HUDEP-2 (cell line): Measurements from ENCODE around the gene AUTS2.

ENCODE experiments used
- DNase-seq, 76 experiments: peaks; one replicate each; lab custom pipeline; 2025; ENCODE audit not compliant: unreplicated experiment in 76 of 76; lab: John Stamatoyannopoulos, UW

The AUTS2 gene

GRCh38 chr7:69598081-69598486 lies at the start of gene AUTS2:
TSS of gene AUTS2 (plus strand) at chr7:69598475. CDS start at chr7:69599654, 1,179 bp downstream.
- peak in 30 of 76 experiments; percentile 2 to 41 (median 12) for DNase-seq

GRCh38 chr7:69550991-69551390 lies 47.3 kb upstream of the AUTS2 start:
- DNase-seq, result no peak

- no peak for DNase-seq
These were observed 45.1 kb upstream of the AUTS2 start for GRCh38 chr7:69553190-69553589.

- DNase-seq, result no peak
These were observed 36.9 kb upstream of the AUTS2 start for GRCh38 chr7:69561266-69561960.

GRCh38 chr7:69564454-69565417 lies 33.5 kb upstream of the AUTS2 start:
- DNase-seq, result peak in 9 of 76 experiments; percentile 1 to 38 (median 21)

GRCh38 chr7:69567800-69568199 lies 30.5 kb upstream of the AUTS2 start:
- DNase-seq, result no peak

- no peak for DNase-seq
These were observed 30.0 kb upstream of the AUTS2 start for GRCh38 chr7:69568266-69568665.

- DNase-seq, result no peak
These were observed 22.6 kb upstream of the AUTS2 start for GRCh38 chr7:69575651-69576050.

- DNase-seq, result no peak
These were observed 21.1 kb upstream of the AUTS2 start for GRCh38 chr7:69577221-69577620.

GRCh38 chr7:69585169-69585568 lies 13.1 kb upstream of the AUTS2 start:
- no peak for DNase-seq

GRCh38 chr7:69586321-69586720 lies 12.0 kb upstream of the AUTS2 start:
- no peak for DNase-seq

GRCh38 chr7:69588773-69589172 lies 9.5 kb upstream of the AUTS2 start:
- DNase-seq, result no peak

- DNase-seq, result no peak
These were observed 6.5 kb upstream of the AUTS2 start for GRCh38 chr7:69591805-69592204.

- no peak for DNase-seq
These were observed 4.8 kb upstream of the AUTS2 start for GRCh38 chr7:69593511-69593910.

GRCh38 chr7:69595415-69595814 lies 2.9 kb upstream of the AUTS2 start:
- no peak for DNase-seq

- DNase-seq, result no peak
These were observed 2.2 kb upstream of the AUTS2 start for GRCh38 chr7:69596056-69596455.

- no peak for DNase-seq
These were observed 1.5 kb upstream of the AUTS2 start for GRCh38 chr7:69596723-69597277.

- DNase-seq, result no peak
These were observed 798 bp upstream of the AUTS2 start for GRCh38 chr7:69597278-69598076.

GRCh38 chr7:69598487-69599285 lies 411 bp downstream of the AUTS2 start:
- peak in 1 of 76 experiments; percentile 35 for DNase-seq
